Testis (tissue), 3 donors: ENCODE results near the gene IRGC. TPM values are rescaled to one million over a fixed set of nuclear protein-coding genes. Genes with fewer than 3 reads are reported as not detected.

Experiments
- DNase-seq: peaks from one replicate; pipeline ENCODE4 v3.0.0-alpha.2; 2019
- H3K27ac ChIP-seq, 2 donors: fragments of 200-600 bp; sonication (generic); one replicate each; pipeline ENCODE4 v1.5.1; 2019
- H3K27me3 ChIP-seq: fragments of 200-600 bp; sonication (generic); one replicate; pipeline ENCODE4 v1.5.1; 2019
- H3K36me3 ChIP-seq: fragments of 200-600 bp; sonication (generic); one replicate; pipeline ENCODE4 v1.5.1; 2017; ENCODE audit warnings: low read depth; ENCODE audit errors: missing control alignments
- H3K4me1 ChIP-seq: fragments of 200-600 bp; sonication (generic); one replicate; pipeline ENCODE4 v1.5.1; 2019
- H3K4me3 ChIP-seq, 2 donors: fragments of 200-600 bp; sonication (generic); one replicate each; pipeline ENCODE4 v1.5.1; 2017 to 2019
- H3K9me3 ChIP-seq: fragments of 200-600 bp; sonication (generic); one replicate; pipeline ENCODE4 v1.5.1; 2017
- POLR2A ChIP-seq: fragments of 450-650 bp; IDR thresholded peaks from one replicate; pipeline ENCODE4 v1.6.1; 2017; ENCODE audit warnings: antibody characterized with exemption, mild to moderate bottlenecking, moderate library complexity
- WGBS, 2 donors: methylation state at CpG; one replicate each; pipeline ENCODE4 v1.1.5; 2018; 5-methylcytosine and 5-hydroxymethylcytosine counted together
- intact Hi-C: fragments of 100-400 bp; cut with DNase I; formaldehyde crosslinking; loops from one replicate; pipeline ENCODE4 v1.15.1; 2023; ENCODE audit warnings: low total_unique reads
- polyA plus RNA-seq: library from polyadenylated mRNA; stranded (reverse); fragments of 350-450 nt; fragmentation: Illumina TruSeq; extraction: RNeasy Lipid Tissue Mini Kit (QIAGEN cat#74804); gene quantifications from one replicate; pipeline ENCODE4 v1.2.3, GENCODE V29; 2014; ENCODE audit warnings: low read depth, low replicate concordance; ENCODE audit not compliant: insufficient read depth
- total RNA-seq, 2 donors: library from RNA; depleted of rRNA; stranded (reverse); fragments of >200 nt; gene quantifications; one replicate each; pipeline ENCODE4 v1.2.3, GENCODE V29; 2016
- TF ChIP-seq, protein P1 (sequence below), 3 experiments: fragments of 450-650 bp in 2 of 3; fragments of 200-600 bp in 1 of 3; sonication (generic) in 1 of 3; IDR thresholded peaks; one replicate each; pipeline ENCODE4 v1.5.1; 2016 to 2019; ENCODE audit warnings: antibody characterized with exemption in 3 of 3, mild to moderate bottlenecking in 2 of 3, moderate library complexity in 1 of 3

The IRGC gene
- total and polyA plus RNA-seq, 3 donors from 2014 or later: 97.4 to 218 (median 167) TPM

DNA sequence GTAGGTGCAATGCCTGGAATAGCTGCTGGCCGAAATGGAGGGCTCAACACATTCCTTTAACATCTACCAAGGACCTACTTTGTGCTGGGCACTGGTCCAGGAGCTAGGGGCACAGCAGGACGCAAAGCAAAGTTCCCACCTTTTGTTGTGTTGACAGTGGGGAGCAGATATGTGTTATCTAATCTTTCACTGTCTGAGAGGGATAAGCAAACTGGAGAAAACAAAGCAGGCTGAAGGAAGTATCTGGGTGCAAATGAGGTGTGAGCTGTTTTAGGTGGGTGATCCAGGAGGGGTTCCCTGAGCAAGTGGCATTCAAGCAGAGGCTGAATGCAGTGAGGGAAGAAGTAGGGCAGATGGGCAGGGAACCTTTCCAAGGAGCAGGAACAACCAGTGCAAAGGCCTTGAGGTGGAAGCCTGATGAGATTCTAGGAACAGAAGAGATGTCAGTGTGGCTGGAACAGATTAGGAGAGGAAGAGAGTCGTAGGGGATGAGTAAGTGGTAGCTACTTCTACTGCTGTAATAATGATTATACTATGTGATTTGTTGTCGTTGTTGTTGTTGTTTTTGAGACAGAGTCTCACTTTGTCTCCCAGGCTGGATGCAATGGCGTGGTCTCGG lies 43.7 kb upstream of the IRGC start:
- no peak for TF ChIP-seq POLR2A
- TF ChIP-seq, protein P1, sequence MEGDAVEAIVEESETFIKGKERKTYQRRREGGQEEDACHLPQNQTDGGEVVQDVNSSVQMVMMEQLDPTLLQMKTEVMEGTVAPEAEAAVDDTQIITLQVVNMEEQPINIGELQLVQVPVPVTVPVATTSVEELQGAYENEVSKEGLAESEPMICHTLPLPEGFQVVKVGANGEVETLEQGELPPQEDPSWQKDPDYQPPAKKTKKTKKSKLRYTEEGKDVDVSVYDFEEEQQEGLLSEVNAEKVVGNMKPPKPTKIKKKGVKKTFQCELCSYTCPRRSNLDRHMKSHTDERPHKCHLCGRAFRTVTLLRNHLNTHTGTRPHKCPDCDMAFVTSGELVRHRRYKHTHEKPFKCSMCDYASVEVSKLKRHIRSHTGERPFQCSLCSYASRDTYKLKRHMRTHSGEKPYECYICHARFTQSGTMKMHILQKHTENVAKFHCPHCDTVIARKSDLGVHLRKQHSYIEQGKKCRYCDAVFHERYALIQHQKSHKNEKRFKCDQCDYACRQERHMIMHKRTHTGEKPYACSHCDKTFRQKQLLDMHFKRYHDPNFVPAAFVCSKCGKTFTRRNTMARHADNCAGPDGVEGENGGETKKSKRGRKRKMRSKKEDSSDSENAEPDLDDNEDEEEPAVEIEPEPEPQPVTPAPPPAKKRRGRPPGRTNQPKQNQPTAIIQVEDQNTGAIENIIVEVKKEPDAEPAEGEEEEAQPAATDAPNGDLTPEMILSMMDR (IDR thresholded peaks at IDR 0.05): no peak
- H3K9me3 ChIP-seq: no peaks in the 10 kb centered on the region
- no peak overlapping the region for H3K27ac ChIP-seq
- no peaks in the 10 kb centered on the region for H3K27me3 ChIP-seq
- intact Hi-C loops: loop anchor here (10.0 kb wide), 1 partner anchor 93 kb away; no protein-coding TSS in a partner anchor
- no peaks in the 10 kb centered on the region for H3K36me3 ChIP-seq
- 60 to 76% methylated on average over 5 to 6 of the region's 6 CpGs for WGBS, 2 donors
- no peak for DNase-seq
- H3K4me3 ChIP-seq: no peak overlapping the region
- H3K4me1 ChIP-seq: peaks cover 18% of the 10 kb centered on the region

DNA sequence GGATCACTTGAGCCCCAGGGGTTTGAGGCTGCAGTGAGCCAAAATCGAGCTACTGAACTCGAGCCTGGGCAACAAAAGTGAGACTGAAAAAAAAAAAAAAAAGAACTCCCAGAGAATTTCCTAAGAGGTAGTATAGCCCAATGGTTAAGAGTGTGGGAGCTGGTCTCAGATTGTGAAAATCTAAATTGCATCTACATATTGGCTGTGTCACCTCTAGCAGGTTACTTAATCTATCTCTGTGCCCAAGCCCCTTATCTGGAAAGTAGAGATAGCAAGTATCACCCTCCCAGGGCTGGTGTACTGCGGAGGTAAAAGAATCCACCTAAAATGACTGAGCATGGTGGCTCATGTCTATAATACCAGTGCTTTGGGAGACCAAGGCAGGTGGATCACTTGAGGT lies 42.2 kb upstream of the IRGC start:
- no peak for DNase-seq
- no peak overlapping the region for H3K4me3 ChIP-seq
- WGBS, 2 donors: 75 to 80% methylated on average over 3 of the region's 3 CpGs
- peaks cover 12% of the 10 kb centered on the region for H3K4me1 ChIP-seq
- no peaks in the 10 kb centered on the region for H3K9me3 ChIP-seq
- TF ChIP-seq POLR2A: no peak
- TF ChIP-seq, protein P1 (IDR thresholded peaks at IDR 0.05): no peak
- no peaks in the 10 kb centered on the region for H3K27me3 ChIP-seq
- no peak overlapping the region for H3K27ac ChIP-seq
- H3K36me3 ChIP-seq: no peaks in the 10 kb centered on the region
- intact Hi-C loops: loop anchor here (10.0 kb wide), 1 partner anchor 91 kb away; no protein-coding TSS in a partner anchor

DNA sequence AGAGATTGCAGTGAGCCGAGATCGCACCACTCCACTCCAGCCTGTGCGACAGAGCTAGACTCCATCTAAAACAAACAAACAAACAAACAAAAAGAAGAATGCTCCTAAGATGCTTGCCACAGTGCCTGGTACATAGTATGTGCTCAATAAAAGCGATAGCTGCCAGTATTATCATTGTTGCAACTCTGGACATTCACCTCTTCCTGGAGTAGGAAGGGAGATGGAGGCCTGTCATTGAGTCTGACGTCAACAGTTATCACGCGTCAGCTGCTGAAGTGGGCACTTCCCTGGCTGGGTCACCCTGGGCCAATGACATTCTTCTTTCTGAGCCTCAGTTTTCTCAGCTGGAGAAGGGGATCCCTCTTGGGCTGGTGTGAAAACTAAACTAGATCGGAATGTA lies 41.7 kb upstream of the IRGC start:
- TF ChIP-seq POLR2A: no peak
- TF ChIP-seq, protein P1 (IDR thresholded peaks at IDR 0.05): no peak
- Histone ChIP-seq H3K36me3 (no peaks in the 10 kb centered on the region), H3K4me3 (no peak overlapping the region), H3K27me3 (no peaks in the 10 kb centered on the region), H3K4me1 (peaks cover 9% of the 10 kb centered on the region), H3K27ac (no peak overlapping the region), H3K9me3 (no peaks in the 10 kb centered on the region)
- WGBS, 2 donors: 85 to 90% methylated on average over 8 of the region's 8 CpGs
- intact Hi-C loops: loop anchor here (10.0 kb wide), 1 partner anchor 91 kb away; no protein-coding TSS in a partner anchor
- no peak for DNase-seq

DNA sequence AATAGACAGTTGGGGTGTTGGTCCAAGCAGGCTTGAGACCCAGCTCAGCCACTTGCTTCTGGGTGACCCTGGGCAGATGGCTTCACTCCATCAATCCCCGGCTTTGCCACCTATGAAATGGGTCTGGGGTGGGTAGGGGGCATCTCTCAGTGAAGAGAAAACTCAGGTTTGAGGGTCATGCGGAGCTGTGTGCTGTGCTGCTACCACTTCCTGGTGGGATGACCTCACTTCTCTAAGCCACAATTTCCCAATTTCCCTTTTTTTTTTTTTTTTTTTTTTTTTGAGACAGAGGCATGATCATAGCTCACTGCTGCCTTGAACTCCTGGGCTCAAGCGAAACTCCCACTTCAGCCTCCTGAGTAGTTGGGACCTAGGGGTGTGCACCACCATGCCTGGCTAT lies 41.3 kb upstream of the IRGC start:
- Histone ChIP-seq H3K27ac (no peak overlapping the region), H3K4me1 (peaks cover 5% of the 10 kb centered on the region), H3K27me3 (no peaks in the 10 kb centered on the region), H3K9me3 (no peaks in the 10 kb centered on the region), H3K4me3 (no peak overlapping the region), H3K36me3 (no peaks in the 10 kb centered on the region)
- 78 to 84% methylated on average over 3 of the region's 3 CpGs for WGBS, 2 donors
- TF ChIP-seq, protein P1 (IDR thresholded peaks at IDR 0.05): no peak
- no peak for TF ChIP-seq POLR2A
- DNase-seq: no peak
- intact Hi-C loops: loop anchor here (10.0 kb wide), 1 partner anchor 90 kb away; no protein-coding TSS in a partner anchor
